Ecto neural progenitor cell (in vitro differentiated cells): ENCODE results near the gene GUCY2D.
"Not testable (repeated sequence)": the region's sequence is repeated elsewhere in the genome, so short reads cannot be mapped to it uniquely, and the experiment has no call there.

Experiments used
- DNase-seq: peaks from one replicate; pipeline ENCODE4 v3.0.0-alpha.2; 2018; ENCODE audit warnings: low spot score

The GUCY2D gene

DNA sequence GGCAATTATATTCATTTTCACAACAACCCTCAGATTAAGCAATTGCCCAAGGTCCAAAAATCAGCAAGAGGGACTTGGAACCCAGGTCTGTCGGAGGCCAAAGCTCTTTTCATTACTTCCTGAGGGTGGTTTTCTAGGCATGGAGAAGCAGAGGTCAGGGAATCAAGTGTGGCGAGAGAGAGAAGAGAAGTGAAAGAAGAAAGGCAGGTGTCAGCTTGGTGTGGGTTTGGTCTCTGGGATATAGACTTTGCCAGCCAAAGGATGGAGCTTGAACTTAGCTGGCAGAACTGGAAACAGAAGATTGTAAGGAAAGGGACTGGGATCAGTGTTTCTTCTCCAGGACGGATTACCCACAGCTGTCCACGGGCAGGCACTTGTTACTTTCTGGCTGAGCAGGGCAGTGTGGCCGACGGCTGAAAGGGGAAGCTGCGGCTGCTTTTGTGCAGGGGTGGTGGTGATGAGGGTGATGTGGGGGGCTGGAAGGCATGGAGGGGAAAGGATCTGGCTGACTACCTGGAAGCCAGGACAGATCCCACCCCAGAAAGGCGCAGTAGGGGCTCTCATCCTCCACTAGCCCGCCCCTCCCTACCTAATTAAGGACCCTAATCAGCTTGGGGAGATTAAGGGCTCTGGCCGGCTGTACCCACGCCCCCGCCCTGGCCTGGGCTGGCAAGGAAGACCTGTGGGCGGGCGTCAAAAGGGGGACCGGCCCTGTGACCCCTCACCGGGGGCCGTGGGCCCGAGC is at the start of gene GUCY2D:
Gene GUCY2D, plus strand, starts transcription at position 640 of the 745 bp plus-strand sequence. CDS start 433 bp downstream, outside the sequence.
- DNase-seq: no peak

DNA sequence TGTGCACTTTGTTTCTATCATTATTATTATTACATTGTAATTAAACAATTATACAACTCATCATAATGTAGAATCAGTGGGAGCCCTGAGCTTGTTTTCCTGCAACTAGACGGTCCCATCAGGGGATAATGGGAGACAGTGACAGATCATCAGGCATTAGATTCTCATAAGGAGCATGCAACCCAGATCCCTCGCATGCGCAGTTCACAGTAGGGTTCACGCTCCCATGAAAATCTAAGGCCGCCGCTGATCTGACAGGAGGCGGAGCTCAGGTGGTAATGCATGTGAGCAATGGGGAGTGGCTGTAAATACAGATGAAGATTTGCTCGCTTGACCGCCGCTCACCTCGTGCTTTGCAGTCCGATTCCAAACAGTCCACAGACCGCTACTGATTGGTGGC is 49.1 kb upstream of the GUCY2D start:
- not testable (repeated sequence) for DNase-seq

DNA sequence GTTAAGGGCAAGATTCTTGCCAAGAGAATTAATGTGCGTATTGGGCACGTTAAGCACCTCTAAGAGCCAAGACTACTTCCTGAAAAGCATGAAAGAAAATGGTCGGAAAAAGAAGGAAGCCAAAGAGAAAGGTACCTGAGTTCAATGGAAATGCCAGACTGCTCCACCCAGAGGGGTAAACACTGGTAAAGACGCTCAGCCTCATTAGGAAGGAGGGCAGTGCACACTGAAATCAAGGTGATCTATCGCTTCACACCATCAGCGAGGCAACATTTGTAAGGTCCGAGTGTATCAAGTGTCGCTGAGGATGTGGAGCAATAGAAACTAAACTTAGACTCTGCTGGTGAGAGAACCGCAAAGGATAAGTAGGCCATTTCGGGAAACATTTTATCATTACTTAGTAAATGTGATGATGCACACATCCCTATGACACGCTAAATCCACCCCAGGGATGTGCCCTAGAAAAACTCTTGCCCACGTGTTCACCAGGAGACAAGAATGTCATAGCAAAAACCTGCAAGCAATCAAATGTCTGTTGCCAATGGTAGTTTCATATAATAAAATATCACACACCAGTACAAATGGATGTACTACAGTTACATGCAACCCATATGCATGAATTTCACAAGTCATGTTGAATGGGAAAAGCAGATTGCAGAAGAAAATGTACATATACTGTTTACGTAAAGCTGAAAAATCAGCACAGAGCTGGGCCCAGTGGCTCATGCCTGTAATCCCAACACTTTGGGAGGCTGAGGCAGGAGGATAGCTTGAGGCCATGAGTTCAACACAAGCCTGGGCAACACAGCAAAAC is 46.8 kb upstream of the GUCY2D start:
- no peak for DNase-seq

DNA sequence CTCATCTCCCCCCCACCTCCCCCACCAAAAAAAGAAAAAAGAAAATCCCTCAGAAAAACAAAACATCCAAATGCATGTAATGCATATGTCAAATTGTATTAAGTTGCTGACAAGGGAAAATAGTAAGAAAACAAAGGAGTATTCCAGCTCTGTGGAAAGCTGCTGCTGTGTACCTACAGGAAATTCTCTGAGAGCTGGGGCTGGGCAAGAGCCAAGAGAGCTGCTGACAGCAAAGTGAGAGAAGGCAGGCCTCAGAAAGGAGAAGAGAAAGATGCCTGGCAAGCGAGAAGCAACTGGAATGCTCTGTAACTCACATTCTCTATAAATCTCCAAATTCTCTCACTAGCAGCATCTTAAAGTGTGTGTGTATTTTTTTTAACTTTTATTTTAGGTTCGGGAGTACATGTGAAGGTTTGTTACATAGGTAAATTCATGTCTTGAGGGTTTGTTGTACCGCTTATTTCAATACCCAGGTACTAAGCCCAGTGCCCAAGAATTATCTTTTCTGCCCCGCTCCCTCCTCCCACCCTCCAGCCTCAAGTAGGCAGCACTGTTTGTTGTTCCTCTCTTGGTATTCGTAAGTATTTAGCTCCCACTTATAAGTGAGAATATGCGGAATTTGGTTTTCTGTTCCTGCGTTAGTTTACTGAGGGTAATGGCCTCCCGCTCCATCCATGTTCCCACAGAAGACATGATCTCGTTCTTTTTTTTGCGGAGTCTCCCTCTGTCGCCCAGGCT is 46.0 kb upstream of the GUCY2D start:
- DNase-seq: no peak

DNA sequence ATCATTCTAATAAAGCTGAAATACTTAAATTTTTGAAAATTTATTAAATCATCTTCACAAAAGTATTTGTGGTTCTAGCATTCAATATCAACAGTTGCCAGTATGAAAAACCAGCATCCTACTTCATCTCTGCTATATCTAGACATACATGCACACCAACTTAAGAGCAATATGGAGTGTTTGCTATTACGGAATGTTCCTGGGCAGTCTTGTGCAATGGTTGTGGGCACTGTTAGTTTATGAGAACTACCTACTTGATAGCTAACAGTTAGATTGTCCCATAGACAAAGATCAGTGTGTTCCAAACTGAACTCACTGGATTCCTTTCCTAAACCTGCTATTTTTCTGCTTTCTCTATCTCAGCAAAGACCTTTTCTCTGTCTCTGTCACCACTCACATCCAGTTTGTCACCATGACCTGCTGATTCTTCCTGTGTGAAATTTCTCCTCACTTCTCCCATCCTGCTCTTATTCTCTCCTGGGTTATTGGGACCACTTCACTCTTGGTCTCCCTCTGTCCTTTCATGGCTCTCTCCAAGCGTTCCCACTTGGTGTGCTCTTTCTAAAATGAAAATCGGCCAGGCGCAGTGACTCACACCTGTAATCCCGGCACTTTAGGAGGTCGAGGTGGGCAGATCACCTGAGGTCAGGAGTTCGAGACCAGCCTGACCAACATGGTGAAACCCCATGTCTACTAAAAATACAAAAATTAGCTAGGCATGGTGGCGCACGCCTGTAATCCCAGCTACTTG is 42.7 kb upstream of the GUCY2D start:
- no peak for DNase-seq

DNA sequence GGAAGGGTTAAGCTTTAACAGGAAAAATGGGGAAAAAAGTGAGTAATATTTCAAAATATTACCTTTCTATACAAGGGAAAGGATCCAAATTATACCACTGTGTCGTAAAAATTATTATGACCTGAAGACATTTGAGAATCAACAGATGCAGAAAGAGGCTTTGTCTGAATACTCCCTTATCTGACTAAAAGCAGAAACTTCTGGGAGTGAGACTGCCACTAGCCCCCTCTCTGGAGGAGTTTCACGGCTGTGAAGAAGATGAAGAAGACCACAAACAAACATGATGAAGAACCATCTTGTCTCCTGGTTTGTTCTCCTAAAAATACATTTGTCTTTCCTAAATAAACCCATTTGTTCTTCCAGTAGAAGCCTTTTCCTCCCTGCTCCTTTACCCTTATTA is 41.0 kb upstream of the GUCY2D start:
- DNase-seq: no peak

DNA sequence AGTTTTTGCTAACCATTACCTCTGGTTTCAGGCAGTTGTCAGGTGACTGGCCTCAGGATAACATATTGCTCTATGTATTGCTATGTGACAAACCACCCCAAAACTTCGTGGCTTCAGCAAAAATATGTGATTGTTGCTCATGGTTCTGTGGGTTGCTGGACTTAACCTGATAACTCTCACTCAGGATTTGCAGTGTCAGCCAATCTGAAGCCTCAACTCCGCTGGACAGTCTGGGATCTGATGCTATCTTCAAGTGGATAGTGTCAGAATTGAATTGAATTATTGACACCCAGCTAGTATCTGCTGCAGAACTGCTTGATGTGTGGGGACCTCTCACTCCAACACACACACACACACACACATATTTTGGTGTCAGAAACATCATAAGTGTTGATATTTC is 34.7 kb upstream of the GUCY2D start:
- no peak for DNase-seq

DNA sequence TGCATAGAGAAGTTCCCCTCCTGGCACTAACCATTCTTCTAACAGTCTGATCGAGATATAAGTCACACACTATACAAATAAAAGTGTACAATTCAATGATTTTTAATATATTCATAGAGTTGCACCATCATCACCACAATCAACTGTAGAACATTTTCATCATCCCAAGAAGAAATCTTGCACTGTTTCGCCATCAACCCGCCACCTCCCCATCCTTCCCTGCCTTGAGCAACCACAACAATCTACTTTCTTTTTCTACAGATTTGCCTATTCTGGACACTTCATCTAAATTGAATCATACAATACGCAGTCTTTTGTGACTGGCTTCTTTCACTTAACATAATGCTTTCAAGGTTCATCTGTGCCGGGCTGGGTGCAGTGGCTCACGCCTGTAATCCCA is 33.0 kb upstream of the GUCY2D start:
- no peak for DNase-seq

DNA sequence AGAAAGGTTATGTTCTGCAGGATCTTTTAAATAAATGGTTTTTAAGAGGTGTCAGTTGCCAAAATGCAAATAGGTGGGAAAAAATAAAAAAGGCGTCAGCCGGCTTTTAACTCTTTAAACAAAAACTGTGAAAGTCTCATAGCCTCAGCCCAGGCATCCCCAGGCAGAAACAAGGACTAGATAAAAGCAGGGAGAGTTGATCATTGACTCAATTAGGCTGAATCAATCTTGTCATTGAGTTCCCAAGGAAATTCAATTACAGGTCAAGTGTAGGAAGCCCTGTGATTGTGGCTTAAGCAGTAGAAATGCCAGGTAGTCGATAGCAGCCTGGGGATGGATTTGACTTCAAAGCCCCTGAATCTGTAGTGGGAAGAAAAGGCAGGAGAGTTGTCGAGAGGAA is 30.8 kb upstream of the GUCY2D start:
- no peak for DNase-seq

DNA sequence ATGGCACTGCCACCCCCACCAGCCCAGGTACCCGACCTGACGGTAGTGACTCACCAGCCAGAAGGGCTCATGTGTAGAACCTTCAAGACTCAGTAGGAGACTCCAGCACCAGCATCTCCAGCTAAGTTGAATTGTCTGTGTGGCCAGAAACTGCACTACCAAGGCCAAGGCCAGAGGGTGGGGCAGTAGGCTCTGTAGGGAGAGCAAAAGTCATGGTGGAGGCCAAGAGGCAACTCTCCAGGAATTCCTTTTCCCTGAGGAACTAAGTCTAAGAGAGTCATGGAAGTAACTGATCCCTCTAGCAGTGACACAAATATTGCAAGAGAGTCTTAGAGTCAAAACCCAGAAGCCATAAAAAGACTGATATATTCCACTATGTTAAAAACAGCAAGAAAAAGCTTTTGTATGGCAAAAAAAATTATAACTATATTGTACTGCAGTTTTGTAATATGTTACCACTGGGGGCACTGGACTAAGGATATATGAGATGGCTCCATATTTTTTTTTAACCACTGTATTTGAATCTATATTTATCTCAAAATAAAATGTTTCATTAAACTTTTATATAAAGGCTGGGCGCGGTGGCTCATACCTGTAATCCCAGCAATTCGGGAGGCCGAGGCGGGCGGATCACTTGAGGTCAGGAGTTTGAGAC is 30.2 kb upstream of the GUCY2D start:
- no peak for DNase-seq

DNA sequence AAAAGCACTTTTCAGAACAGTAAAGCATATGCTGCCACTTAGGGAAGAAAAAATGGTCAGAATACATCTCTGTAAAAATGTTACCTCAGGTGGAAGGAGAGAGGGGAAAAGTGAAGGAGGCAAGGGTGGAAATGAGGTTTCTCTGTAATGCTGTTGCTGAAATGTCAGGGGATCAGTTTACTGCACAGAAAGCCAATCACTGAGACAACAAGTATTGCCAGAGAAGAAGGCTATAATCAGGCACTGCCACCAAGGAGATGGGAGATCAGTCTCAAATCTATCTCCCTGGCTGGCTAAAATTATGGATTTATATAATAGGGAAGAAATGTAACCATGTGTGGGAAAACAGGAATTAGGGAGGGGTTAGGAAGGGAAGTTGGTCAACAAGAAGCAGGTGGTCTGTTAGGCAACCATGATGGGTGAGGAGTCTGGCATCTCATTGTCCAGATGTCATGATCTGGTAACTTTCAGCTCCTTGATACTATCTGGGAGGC is 27.7 kb upstream of the GUCY2D start:
- no peak for DNase-seq

DNA sequence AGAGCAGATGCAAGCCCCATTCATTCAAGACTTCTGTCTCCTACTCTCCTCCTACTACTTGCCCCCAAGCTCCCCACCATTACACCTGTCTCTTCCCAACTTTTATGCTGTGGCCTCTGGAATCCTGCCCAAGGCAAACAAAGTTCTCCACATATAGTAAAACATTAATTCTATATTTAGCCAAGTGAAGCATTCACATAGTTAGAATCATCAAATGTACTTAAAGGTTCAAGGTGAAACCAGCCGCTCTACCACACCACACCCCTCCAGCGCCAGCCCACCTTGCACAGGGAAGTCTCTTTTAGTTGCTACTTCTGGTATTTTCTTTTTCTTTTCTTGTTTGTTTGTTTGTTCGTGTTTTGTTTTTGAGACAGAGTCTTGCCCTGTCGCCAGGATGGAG is 25.4 kb upstream of the GUCY2D start:
- DNase-seq: no peak

DNA sequence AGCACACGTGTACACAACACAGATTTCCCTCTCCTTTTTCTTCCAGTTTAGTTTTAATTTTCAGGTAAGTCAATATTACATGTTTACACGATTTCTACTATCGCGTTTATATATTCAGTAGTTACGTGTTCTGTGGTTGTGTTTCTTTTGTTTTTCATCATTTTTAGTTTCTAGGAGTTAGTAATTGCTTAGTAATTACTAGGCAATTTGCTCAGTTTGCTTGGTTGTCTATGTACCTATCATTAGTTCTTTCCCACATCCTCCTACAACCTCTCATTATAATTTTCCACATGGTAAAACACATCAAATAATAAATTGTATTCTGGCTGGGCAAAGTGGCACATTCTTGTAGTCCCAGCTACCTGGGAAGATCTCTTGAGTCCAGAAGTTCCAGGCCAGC is 24.6 kb upstream of the GUCY2D start:
- DNase-seq: no peak

DNA sequence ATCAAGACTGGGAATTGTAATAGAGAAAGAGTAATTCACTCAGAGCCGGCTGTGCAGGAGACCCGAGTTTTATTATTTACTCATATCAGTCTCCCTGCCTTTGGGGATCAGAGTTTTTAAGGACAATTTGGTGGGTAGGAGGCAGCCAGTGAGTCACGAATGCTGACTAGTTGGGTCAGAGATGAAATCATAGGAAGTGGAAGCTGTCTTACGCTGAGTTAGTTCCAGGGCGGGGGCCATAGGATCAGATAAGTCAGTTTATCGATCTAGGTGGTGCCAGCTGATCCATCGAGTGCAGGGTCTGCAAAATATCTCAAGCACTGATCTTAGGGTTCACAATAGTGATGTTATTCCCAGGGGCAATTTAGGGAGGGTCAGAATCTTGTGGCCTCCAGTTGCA is 20.2 kb upstream of the GUCY2D start:
- no peak for DNase-seq

DNA sequence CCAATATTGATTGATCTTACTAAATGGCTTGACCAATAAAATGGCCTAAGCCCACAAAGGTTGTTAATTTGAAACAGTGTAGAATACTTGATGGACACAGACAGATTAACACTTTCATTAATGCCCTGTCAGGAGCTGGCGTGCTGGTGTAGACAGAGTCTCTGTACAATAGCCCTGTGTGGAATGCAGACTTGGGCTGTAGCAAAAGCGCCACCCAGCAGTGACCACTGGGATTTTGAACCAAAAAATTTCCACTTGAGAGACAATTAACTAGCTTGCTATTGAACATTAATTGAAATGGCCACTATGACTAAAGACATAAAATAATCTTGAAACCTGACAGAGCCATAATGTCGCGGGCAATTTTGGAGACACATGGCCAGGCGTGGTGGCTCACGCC is 19.7 kb upstream of the GUCY2D start:
- no peak for DNase-seq

DNA sequence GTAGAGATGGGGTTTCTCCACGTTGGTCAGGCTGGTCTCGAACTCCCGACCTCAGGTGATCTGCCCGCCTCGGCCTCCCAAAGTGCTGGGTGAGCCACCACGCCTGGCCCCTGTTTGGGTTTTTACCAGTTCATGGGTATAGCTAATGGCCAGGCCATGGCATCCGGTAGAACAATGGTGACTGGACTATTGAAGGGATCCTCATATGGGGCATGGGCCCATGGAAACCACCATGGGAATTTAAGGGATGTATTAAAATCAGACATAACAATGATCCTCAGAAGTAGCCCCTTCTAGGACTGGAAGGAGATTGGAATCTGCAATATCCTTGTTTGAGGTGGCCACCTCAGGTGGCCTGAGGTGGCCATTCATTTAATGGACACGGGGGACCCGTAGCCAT is 17.5 kb upstream of the GUCY2D start:
- DNase-seq: no peak

DNA sequence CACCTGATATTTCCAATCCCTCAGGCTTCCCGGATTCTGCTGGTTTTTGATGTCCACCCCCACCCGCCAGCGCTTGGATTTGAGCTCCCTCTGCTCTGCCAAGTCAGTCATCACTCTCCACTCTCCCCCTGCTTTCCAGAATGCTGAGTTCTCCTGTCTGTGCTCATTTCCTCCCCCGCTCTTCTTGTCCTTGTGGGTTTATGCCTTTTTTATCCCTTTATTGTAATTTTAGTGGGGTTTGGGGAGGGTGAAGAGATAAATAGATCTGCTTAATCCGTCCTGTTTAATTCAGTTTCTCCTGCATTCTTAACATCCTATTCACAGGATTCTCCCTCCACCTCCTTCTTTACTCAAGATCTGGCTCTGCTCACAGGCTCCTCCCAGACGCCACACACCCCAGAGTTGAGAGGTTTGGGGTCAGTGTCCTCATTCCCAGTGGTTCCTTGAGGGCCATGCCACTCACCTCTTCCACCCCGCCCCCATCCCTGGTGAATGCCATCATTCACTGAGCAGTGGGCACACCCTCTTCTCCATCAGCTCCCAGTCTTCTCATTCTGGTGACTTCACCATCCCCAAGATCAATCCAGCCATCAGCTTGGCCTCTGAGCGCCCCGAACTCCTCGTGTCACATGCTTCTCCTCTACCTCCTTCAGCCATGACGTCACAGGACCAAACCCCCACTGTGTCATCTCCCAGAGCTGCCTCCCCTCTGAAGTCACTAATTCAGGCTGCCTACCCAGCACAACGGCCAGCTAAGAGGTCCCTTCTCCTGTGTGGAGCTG is 15.1 kb upstream of the GUCY2D start:
- no peak for DNase-seq

DNA sequence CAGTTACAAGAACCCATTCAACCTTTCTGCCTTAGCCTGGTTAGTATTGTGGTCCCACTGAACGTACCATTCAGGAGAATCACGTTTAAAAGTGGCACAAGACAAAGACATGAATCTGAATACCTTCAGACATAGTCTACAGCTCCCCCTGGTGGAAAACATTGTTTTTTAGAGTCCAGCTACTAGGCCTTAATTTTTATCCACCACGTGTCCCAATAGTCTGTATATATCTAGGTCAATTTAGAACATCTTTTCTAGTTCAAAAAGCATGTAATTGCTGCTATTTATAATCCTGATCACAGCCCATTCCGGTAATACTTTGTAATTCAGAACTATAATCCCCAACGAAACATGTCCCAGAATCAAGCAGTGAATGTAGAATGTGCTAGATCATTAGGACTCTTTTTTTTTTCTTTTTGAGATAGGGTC is 13.7 kb upstream of the GUCY2D start:
- no peak for DNase-seq

DNA sequence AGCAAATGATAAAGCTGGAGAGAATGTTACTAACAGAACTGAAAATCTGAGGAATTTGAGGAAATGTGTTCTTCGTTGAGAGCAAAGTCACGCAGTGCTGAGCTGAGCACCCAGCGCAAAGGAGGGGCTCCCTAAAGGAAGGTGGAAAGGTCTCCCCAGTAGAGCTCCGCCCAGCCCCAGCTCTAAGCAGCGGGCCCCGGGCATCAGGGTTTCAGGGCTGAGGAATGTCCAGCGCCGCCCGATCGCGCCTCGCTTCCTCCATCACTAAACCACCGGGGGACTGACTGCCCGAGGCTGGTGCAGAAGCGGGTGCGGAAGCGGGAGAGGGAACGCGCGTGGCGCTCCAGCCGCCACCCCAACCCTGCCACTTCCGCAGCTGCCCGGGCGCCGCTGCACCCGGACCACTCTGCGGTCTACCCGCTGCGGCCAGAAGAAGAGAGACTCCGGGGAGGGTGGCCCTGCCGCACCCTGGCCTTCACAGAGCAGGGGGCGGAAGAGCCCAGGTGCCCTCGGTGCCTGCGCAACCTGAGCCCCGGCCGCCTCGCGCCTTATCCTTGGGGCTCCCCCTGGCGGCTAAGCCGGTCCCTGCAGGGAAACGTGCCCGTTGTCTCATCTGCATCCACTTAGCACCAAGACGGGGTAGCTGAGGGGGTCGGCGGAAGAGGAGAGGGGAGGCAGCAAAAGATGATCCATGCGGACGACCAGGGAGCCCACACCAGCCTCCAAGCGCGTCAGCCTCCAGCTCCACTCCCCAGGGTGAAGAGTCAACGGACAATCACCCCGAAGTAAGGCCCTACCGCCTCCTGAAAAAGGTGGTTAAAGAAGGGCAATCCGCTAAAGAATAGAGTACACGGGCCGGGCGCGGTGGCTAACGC is 12.4 kb upstream of the GUCY2D start:
- DNase-seq: peak; percentile 96

DNA sequence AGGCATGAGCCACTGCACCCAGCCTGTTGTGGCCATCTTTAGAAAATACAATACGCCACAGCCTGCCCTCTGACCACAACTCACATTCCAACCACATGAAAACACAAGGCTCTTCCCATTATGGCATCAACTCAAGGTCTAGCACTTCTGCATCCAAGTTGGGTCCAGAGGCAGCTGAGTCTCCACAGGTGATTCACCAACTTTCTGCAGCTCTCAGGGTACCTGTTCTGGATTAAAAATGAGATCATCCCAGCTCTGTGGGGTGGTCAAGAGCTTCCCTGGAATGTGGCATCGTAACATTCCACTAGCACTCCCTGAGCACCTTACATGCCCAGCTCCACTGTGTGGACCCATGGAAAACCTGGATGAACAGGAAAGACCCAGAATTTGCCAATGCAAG is 9.9 kb upstream of the GUCY2D start:
- DNase-seq: no peak
